Natural killer cell (primary cell): ENCODE data around the gene EIF5B. TPM values are rescaled to one million over a fixed set of nuclear protein-coding genes. Genes with fewer than 3 reads are reported as not detected.

Experiments used
- ATAC-seq, 3 donors: fragments of 150-1000 bp in 2 of 3; fragments of 200-7000 bp in 1 of 3; cut with Tn5 transposase; 1 replicate in 1 of 3; 2 replicates in 2 of 3; pipeline ENCODE4 v1.10.0; 2021; ENCODE audit warnings: mild to moderate bottlenecking in 2 of 3, moderate library complexity in 2 of 3
- DNase-seq, 2 donors: peaks; one replicate each; pipeline versions ENCODE4 v3.0.0 to v3.0.0-alpha.2; 2013 to 2021; ENCODE audit warnings: mixed read lengths in 1 of 2
- H3K27ac ChIP-seq: one replicate; pipeline ENCODE4 v1.5.1; 2013; ENCODE audit warnings: mild to moderate bottlenecking, low read length
- H3K27me3 ChIP-seq: one replicate; pipeline ENCODE4 v1.6.1; 2013; ENCODE audit warnings: low read length; ENCODE audit not compliant: control insufficient read depth, insufficient read depth
- H3K36me3 ChIP-seq: one replicate; pipeline ENCODE4 v1.6.1; 2013; ENCODE audit warnings: low read length; ENCODE audit not compliant: control insufficient read depth, insufficient read depth
- H3K4me1 ChIP-seq: one replicate; pipeline ENCODE4 v1.6.1; 2013; ENCODE audit warnings: low read length; ENCODE audit not compliant: control insufficient read depth, insufficient read depth
- H3K4me3 ChIP-seq: one replicate; pipeline ENCODE4 v1.5.1; 2013; ENCODE audit warnings: low read length
- H3K9me3 ChIP-seq: one replicate; pipeline ENCODE4 v1.6.1; 2013; ENCODE audit warnings: low read length; ENCODE audit not compliant: control insufficient read depth, insufficient read depth
- H3K27ac Mint-ChIP-seq, 2 donors: one replicate each; pipeline ENCODE4 v1.8.0; 2022; ENCODE audit warnings: mild to moderate bottlenecking in 2 of 2, mixed read lengths in 2 of 2, moderate library complexity in 1 of 2
- H3K27me3 Mint-ChIP-seq, 2 donors: one replicate each; pipeline ENCODE4 v1.8.0; 2022; ENCODE audit warnings: low read depth in 2 of 2, mixed read lengths in 2 of 2
- H3K36me3 Mint-ChIP-seq: one replicate; pipeline ENCODE4 v1.8.0; 2022; ENCODE audit warnings: mixed read lengths
- H3K4me1 Mint-ChIP-seq, 2 donors: one replicate each; pipeline ENCODE4 v1.8.0; 2022; ENCODE audit warnings: mixed read lengths in 2 of 2
- H3K4me3 Mint-ChIP-seq: one replicate; pipeline ENCODE4 v1.8.0; 2022; ENCODE audit warnings: mild to moderate bottlenecking, moderate library complexity, mixed read lengths
- H3K9me3 Mint-ChIP-seq, 2 donors: one replicate each; pipeline ENCODE4 v1.8.0; 2022; ENCODE audit warnings: mixed read lengths in 2 of 2
- CTCF ChIP-seq: fragments of 200-600 bp; IDR thresholded peaks from one replicate; pipeline ENCODE4 v1.8.0; 2022; ENCODE audit warnings: antibody characterized with exemption
- WGBS: methylation state at CpG from one replicate; pipeline ENCODE4 v1.1.7; 2013; ENCODE audit warnings: missing lambda C conversion rate; ENCODE audit not compliant: insufficient coverage; 5-methylcytosine and 5-hydroxymethylcytosine counted together
- intact Hi-C: fragments of 100-400 bp; cut with micrococcal nuclease; formaldehyde crosslinking; loops from one replicate; pipeline ENCODE4 v1.14.2; 2022
- total RNA-seq, 4 donors: library from RNA; stranded (reverse); fragments of 120-200 nt in 1 of 4; gene quantifications; one replicate each; pipeline versions ENCODE4 v1.2.3 to v1.2.4, GENCODE V29; 2013 to 2022

Gene EIF5B
- total RNA-seq, 3 donors from 2014 or later (not counting 1 experiment from before 2014, with no cell fraction given): 33.5 to 40.6 (median 40.3) TPM

GRCh38 chr2:99445065-99445464 is 107.9 kb downstream of the EIF5B start:
- H3K27ac ChIP-seq: no peak overlapping the region
- no peaks in the 10 kb centered on the region for H3K9me3 ChIP-seq
- WGBS: 100% methylated on average over 3 of the region's 4 CpGs
- no peak for TF ChIP-seq CTCF
- no peak overlapping the region for H3K4me3 Mint-ChIP-seq
- H3K27ac Mint-ChIP-seq: no peak overlapping the region
- no peaks in the 10 kb centered on the region for H3K27me3 Mint-ChIP-seq
- ATAC-seq (no peak), DNase-seq (no peak)
- H3K36me3 Mint-ChIP-seq: no peaks in the 10 kb centered on the region
- no peaks in the 10 kb centered on the region for H3K27me3 ChIP-seq
- H3K4me1 Mint-ChIP-seq: peaks cover 10% of the 10 kb centered on the region in 2 donors
- H3K36me3 ChIP-seq: peaks cover 35% of the 10 kb centered on the region
- no peaks in the 10 kb centered on the region for H3K4me1 ChIP-seq
- H3K4me3 ChIP-seq: no peak overlapping the region
- intact Hi-C loops: no loop called here
- H3K9me3 Mint-ChIP-seq: no peaks in the 10 kb centered on the region

DNA sequence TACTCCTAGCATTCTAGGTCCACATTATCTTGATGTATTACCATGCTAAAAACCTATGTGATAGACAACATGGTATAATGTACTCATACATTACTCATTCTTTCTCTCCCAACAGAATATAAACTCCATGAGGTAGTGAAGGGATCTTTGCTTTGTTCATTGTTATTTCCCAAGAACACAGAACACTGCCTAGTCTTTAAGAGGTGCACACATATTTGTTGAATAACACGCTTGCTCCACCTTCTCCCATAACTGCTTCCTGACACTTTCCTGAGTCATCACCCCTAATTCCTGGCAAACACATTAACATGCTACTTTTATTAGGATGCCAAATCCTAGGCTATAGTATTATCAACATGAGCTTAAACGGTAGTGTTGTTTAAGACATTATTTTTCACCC is 111.4 kb downstream of the EIF5B start:
- H3K36me3 ChIP-seq: peaks cover 40% of the 10 kb centered on the region
- WGBS: 75% methylated on average over 2 of the region's 2 CpGs
- intact Hi-C loops: no loop called here

DNA sequence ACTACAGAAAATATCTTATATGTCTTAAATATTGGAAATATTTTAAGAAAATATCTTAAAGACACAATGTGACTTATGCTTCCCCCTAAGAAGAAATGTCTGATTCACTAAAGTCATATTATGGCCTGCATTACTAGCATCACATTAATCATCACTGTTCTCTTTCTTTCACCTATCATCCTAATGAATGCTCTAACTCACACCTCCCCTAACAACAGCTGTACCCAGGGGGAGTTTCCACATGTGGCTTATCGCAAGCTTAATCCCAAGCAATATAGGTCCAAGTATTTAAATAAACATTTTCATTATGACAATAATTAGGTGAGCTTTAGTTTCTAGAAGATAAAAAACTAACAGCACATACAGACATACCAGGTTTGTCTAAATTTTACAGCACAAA is 113.0 kb downstream of the EIF5B start:
- no peaks in the 10 kb centered on the region for H3K4me1 ChIP-seq
- WGBS: no CpG with 5 or more reads among the region's 1 CpG
- Mint-ChIP-seq H3K27ac (no peak overlapping the region), H3K4me3 (no peak overlapping the region), H3K36me3 (no peaks in the 10 kb centered on the region), H3K9me3 (no peaks in the 10 kb centered on the region), H3K27me3 (no peaks in the 10 kb centered on the region), H3K4me1 (peaks cover 4 to 5% of the 10 kb centered on the region in 2 donors)
- H3K36me3 ChIP-seq: peaks cover 44% of the 10 kb centered on the region
- H3K27ac ChIP-seq: no peak overlapping the region
- no peak overlapping the region for H3K4me3 ChIP-seq
- no peak for TF ChIP-seq CTCF
- DNase-seq (no peak), ATAC-seq (no peak)
- intact Hi-C loops: no loop called here
- no peaks in the 10 kb centered on the region for H3K27me3 ChIP-seq
- no peaks in the 10 kb centered on the region for H3K9me3 ChIP-seq

More for the DNA sequence above, 111.4 kb downstream of the EIF5B start:
- DNase-seq: no peak
- no peak overlapping the region for H3K27ac ChIP-seq
- no peaks in the 10 kb centered on the region for H3K27me3 ChIP-seq
- ATAC-seq: no peak
- no peaks in the 10 kb centered on the region for H3K27me3 Mint-ChIP-seq
- no peaks in the 10 kb centered on the region for H3K9me3 ChIP-seq
- no peaks in the 10 kb centered on the region for H3K9me3 Mint-ChIP-seq
- H3K27ac Mint-ChIP-seq: no peak overlapping the region
- peaks cover 10 to 13% of the 10 kb centered on the region in 2 donors for H3K4me1 Mint-ChIP-seq
- no peak for TF ChIP-seq CTCF
- no peaks in the 10 kb centered on the region for H3K36me3 Mint-ChIP-seq
- no peaks in the 10 kb centered on the region for H3K4me1 ChIP-seq
- H3K4me3 Mint-ChIP-seq: no peak overlapping the region
- no peak overlapping the region for H3K4me3 ChIP-seq

Other genes starting within 250 kb of the EIF5B start
- gene C2orf15, start 195.7 kb upstream of the EIF5B start, total RNA-seq: 1 to 10 TPM; 1.3 to 2.6 (median 1.9) TPM
- 10 to 100 TPM in 2 of 3 donors, 1 to 10 TPM in 1; 8.4 to 16.0 (median 11.5) TPM for gene TSGA10, start 182.4 kb upstream of the EIF5B start, total RNA-seq
- 10 to 100 TPM; 12.0 to 21.4 (median 17.3) TPM for gene LIPT1, start 182.4 kb upstream of the EIF5B start, total RNA-seq
- 10 to 100 TPM; 22.9 to 33.6 (median 26.7) TPM for gene MITD1, start 156.3 kb upstream of the EIF5B start, total RNA-seq
- 10 to 100 TPM; 16.0 to 18.6 (median 16.9) TPM for gene MRPL30, start 156.2 kb upstream of the EIF5B start, total RNA-seq
- not detected for gene LYG2, start 81.7 kb upstream of the EIF5B start, total RNA-seq
- 1 to 10 TPM; 2.6 to 4.1 (median 4.0) TPM for gene LYG1, start 36.2 kb upstream of the EIF5B start, total RNA-seq
- 10 to 100 TPM; 14.3 to 22.2 (median 18.8) TPM for gene TXNDC9, start 1.1 kb upstream of the EIF5B start, total RNA-seq
- 10 to 100 TPM; 34.7 to 49.1 (median 38.5) TPM for gene REV1, start 152.6 kb downstream of the EIF5B start, total RNA-seq